Naive B cell (primary cell): Measurements from ENCODE around the gene NFKB2. TPM values are rescaled to one million over a fixed set of nuclear protein-coding genes. Genes with fewer than 3 reads are reported as not detected.

Experiments
- ATAC-seq, 2 donors: fragments of 150-1000 bp; cut with Tn5 transposase; 2 replicates each; pipeline ENCODE4 v1.10.0; 2021; ENCODE audit warnings: low read depth in 2 of 2, mild to moderate bottlenecking in 2 of 2, moderate library complexity in 2 of 2
- DNase-seq: peaks from one replicate; pipeline ENCODE4 v3.0.0; 2022
- H3K27ac Mint-ChIP-seq, 6 donors: one replicate each; pipeline ENCODE4 v1.8.0; 2020 to 2022; ENCODE audit warnings: mild to moderate bottlenecking in 6 of 6, mixed read lengths in 6 of 6, moderate library complexity in 5 of 6, inconsistent platforms in 2 of 6
- H3K27me3 Mint-ChIP-seq, 3 donors: one replicate each; pipeline ENCODE4 v1.8.0; 2021 to 2022; ENCODE audit warnings: mixed read lengths in 3 of 3, mild to moderate bottlenecking in 1 of 3
- H3K36me3 Mint-ChIP-seq, 2 donors: one replicate each; pipeline ENCODE4 v1.8.0; 2020 to 2022; ENCODE audit warnings: mixed read lengths in 2 of 2, inconsistent platforms in 1 of 2, mild to moderate bottlenecking in 1 of 2
- H3K4me1 Mint-ChIP-seq, 3 donors: one replicate each; pipeline ENCODE4 v1.8.0; 2020 to 2022; ENCODE audit warnings: mixed read lengths in 3 of 3, inconsistent platforms in 1 of 3, mild to moderate bottlenecking in 1 of 3, moderate library complexity in 1 of 3
- H3K4me3 Mint-ChIP-seq, 8 donors: one replicate each; pipeline ENCODE4 v1.8.0; 2020 to 2022; ENCODE audit warnings: mild to moderate bottlenecking in 8 of 8, mixed read lengths in 8 of 8, moderate library complexity in 8 of 8, inconsistent platforms in 2 of 8
- H3K9me3 Mint-ChIP-seq, 7 donors: one replicate each; pipeline ENCODE4 v1.8.0; 2020 to 2022; ENCODE audit warnings: mixed read lengths in 7 of 7, mild to moderate bottlenecking in 5 of 7, inconsistent platforms in 2 of 7, moderate library complexity in 1 of 7
- polyA plus RNA-seq, 6 donors: library from polyadenylated mRNA; unstranded; fragments of 300-500 nt; fragmentation: Illumina TruSeq; gene quantifications; one replicate each; pipeline ENCODE4 v1.2.3, GENCODE V29; 2021; ENCODE audit warnings: low read depth in 6 of 6

NFKB2 gene
- polyA plus RNA-seq, 6 donors from 2014 or later, result 24.2 to 49.4 (median 34.7) TPM

DNA sequence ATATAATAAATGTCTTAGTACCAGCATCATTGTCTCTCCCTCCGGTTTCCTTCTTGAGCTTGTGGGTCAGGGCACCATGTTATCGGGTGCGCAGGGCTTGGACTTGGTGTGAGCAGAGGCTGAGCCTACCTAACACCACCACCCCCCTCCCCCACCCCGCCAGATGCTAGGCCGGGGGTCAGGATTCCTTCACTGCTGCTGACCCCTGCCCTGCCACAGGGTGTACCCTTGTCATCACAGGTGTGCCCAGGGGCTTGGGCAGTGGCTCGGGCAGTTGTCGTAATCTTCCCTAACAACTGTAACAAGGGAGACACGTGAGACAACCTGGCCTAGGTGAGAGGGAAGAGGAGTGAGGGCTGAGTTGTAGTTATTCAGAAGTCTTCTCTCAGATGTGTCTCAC, 12.6 kb upstream of the NFKB2 start:
- Mint-ChIP-seq H3K27ac (peak overlapping the region in 1 of 6 donors; percentile 80), H3K4me1 (peaks cover 10 to 16% (median 13%) of the 10 kb centered on the region in 3 donors), H3K9me3 (no peaks in the 10 kb centered on the region), H3K27me3 (no peaks in the 10 kb centered on the region), H3K4me3 (no peak overlapping the region), H3K36me3 (peaks cover 4 to 14% of the 10 kb centered on the region in 2 donors)
- DNase-seq (no peak), ATAC-seq (no peak)

DNA sequence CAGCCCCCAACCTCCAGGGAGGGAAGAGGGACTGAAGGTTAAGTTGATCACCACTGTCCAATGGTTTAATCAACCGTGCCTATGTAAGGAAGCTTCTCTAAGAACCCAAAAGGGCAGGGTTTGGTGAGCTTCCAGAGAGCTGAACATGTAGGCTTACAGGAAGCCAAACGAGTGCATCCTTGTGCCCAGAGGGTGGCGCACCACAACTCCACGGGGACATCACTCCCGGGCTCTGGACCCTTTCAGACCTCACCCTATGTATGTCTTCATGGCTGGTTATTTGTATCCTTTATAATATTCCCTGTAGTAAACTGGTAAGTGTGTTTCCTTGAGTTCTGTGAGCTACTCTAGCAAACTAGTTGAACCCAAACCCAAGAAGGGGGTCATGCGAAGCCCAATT, 11.5 kb upstream of the NFKB2 start:
- no peaks in the 10 kb centered on the region for H3K9me3 Mint-ChIP-seq
- no peak for ATAC-seq
- DNase-seq, result no peak
- H3K4me3 Mint-ChIP-seq, result peak overlapping the region in 1 of 8 donors; percentile 1
- peaks cover 10 to 16% (median 13%) of the 10 kb centered on the region in 3 donors for H3K4me1 Mint-ChIP-seq
- H3K36me3 Mint-ChIP-seq, result peaks cover 4 to 12% of the 10 kb centered on the region in 2 donors
- H3K27me3 Mint-ChIP-seq, result no peaks in the 10 kb centered on the region
- H3K27ac Mint-ChIP-seq, result peak overlapping the region in 3 of 6 donors; percentile 36 to 79 (median 59)

DNA sequence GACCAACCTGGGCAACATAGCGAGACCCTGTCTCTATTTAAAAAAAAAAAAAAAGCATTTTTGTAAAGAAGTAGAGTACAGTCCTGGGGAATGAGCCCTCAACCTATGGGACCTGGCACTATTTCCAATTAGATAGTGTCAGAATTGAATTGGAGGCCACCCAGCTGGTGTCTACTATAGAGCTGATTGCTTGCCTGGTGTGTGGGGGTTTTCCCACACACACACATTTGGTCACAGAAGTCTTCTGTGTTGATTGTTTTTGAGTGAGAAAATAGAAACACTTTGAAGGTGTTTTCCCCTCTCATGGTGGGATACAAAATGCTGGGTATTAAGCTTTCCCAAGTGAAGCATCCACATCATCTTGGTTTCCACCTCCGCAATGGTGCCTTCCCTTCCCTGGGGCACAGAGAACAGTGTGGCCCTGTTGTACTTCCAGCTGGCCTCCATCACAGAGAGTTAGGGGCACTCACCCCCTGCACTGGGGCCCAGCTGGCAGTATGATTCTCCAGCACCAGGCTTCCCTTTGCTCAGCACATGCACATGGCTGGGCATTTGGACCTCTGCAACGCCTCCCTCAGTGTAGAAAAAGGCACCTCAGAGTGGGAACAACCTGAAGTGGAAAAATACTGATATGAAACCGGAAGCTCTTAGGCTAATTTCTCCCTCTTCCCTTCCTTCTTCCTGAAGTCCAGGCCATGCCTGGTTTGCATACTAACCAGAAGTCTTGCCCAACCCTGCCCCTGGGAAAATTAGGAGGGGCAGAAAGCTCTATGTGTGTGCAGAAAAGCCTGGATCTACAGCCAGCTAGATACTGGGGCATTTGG, 10.7 kb upstream of the NFKB2 start:
- Mint-ChIP-seq H3K4me1 (peaks cover 10 to 17% (median 13%) of the 10 kb centered on the region in 3 donors), H3K36me3 (peaks cover under 1 to 4% of the 10 kb centered on the region in 2 donors), H3K27ac (peak overlapping the region in 2 of 6 donors; percentile 72 to 76), H3K27me3 (peaks cover 0 to 2% (median 1%) of the 10 kb centered on the region in 3 donors), H3K9me3 (no peaks in the 10 kb centered on the region), H3K4me3 (peak overlapping the region in 1 of 8 donors; percentile 5)
- peak; percentile 55 to 62 for ATAC-seq
- no peak for DNase-seq

DNA sequence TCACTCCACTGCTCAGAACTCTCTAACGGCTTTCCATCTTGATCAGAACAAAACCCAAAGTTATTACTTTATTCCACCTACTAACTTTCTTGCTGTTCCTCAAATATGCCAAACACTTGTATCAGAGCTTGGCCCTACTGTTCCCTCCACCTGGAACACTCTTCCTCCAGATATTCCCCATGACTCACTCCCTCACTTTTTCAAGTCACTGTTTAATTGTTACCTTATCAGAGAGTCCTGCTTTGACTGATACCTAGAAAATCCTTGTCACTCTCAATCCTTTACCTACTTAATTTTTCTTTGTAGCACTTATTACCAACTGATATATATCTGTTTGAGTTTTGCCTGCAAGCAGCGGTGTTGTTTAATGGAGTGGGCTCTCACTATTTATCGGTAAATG, 5.6 kb upstream of the NFKB2 start:
- Mint-ChIP-seq H3K9me3 (no peaks in the 10 kb centered on the region), H3K4me1 (peaks cover 10 to 30% (median 15%) of the 10 kb centered on the region in 3 donors), H3K36me3 (no peaks in the 10 kb centered on the region), H3K27ac (peak overlapping the region in 2 of 6 donors; percentile 29 to 64), H3K4me3 (no peak overlapping the region), H3K27me3 (peaks cover 0 to 5% (median 4%) of the 10 kb centered on the region in 3 donors)
- DNase-seq (no peak), ATAC-seq (no peak)

DNA sequence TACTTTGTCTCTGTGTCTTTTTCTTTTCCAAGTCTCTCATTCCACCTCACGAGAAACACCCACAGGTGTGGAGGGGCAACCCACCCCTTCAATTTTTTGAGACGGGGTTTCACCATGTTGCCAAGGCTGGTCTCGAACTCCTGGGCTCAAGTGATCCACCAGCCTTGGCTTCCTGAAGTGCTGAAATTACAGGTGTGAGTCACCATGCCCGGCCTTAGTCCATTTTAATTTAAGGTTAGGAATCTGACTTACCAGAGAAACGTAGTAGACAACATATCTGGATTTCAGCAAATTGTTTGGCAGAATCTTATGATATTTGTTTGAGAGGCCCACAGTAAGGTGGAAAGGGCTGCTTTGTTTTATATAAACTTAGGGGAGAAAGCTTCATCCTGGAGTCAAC, 3.2 kb upstream of the NFKB2 start:
- Mint-ChIP-seq H3K9me3 (no peaks in the 10 kb centered on the region), H3K27me3 (peaks cover 0 to 5% (median 4%) of the 10 kb centered on the region in 3 donors), H3K4me1 (peaks cover 19 to 36% (median 28%) of the 10 kb centered on the region in 3 donors), H3K4me3 (peak overlapping the region in 4 of 8 donors; percentile 6 to 99 (median 96)), H3K36me3 (no peaks in the 10 kb centered on the region), H3K27ac (peak overlapping the region in 3 of 6 donors; percentile 89 to 100 (median 100))
- DNase-seq, result no peak
- no peak for ATAC-seq

DNA sequence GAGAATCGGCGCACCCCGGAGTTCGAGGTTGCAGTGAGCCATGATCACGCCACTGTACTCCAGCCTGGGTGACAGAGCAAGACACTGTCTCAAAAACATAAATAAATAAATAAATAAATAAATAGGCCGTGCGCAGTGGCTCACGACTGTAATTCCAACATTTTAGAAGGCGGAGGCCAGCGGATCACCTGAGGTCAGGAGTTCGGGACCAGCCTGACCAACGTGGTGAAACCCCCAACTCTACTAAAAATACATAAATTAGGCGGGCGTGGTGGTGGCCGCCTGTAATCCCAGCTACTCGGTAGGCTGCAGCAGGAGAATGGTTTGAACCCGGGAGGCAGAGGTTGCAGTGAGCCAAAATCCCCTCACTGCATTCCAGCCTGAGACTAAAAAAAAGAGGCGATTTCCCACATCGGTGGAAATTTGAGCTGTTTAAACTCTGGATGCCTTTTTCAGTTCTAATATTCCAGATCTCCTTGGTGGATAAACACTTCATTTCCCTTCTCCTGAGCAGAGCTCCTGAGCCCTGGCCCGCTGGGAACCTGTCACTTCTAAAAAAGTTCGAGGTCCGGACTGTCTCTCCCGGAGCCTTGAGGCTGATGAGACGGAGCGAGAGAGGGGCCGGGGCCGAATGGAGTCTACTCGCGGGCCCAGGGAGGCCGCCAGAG, 2.0 kb upstream of the NFKB2 start:
- peaks cover 0 to 5% (median 4%) of the 10 kb centered on the region in 3 donors for H3K27me3 Mint-ChIP-seq

DNA sequence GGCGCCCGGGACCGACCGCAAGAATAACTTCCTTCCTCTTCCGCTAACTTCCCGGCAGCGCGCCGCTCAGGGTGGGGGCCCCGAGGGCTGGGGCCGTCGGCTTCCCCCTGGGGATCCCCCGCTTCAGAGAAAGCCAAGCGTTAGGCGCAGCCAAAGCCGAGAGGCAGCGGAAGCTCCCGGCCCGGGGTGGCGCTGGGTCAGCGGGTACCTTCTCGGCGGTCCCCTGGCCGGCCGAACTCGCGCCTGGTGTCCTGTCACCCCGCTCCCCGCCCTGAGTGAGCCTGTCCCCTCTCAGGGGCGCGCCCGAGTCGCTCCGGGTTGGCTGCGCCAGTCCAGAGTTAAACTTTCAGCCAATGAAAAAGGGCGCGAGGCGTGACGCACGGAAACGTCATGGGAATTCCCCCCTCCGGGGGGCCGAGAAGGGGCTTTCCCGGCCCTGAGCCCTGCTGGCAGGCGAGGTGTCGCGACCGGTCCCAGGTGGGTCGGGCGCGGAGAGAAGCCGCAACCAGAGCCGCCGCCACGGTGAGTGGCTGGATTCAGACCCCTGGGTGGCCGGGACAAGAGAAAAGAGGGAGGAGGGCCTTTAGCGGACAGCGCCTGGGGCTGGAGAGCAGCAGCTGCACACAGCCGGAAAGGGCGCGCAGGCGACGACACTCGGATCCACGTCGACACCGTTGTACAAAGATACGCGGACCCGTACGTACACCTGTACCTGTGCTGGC, 1.3 kb upstream of the NFKB2 start:
- Mint-ChIP-seq H3K27me3 (peaks cover 0 to 5% (median 4%) of the 10 kb centered on the region in 3 donors), H3K9me3 (no peaks in the 10 kb centered on the region), H3K4me3 (peak overlapping the region; percentile 92 to 99 (median 98)), H3K4me1 (peaks cover 28 to 50% (median 45%) of the 10 kb centered on the region in 3 donors), H3K36me3 (peaks cover 0 to 8% of the 10 kb centered on the region in 2 donors), H3K27ac (peak overlapping the region; percentile 100)
- peak; percentile 100 for DNase-seq
- peak; percentile 71 to 74 for ATAC-seq

More for the DNA sequence above, 2.0 kb upstream of the NFKB2 start:
- Mint-ChIP-seq H3K4me1 (peaks cover 24 to 45% (median 40%) of the 10 kb centered on the region in 3 donors), H3K27ac (peak overlapping the region; percentile 100), H3K36me3 (peaks cover 0 to 7% of the 10 kb centered on the region in 2 donors), H3K9me3 (no peaks in the 10 kb centered on the region), H3K4me3 (peak overlapping the region; percentile 92 to 99 (median 98))
- ATAC-seq (no peak), DNase-seq (no peak)

DNA sequence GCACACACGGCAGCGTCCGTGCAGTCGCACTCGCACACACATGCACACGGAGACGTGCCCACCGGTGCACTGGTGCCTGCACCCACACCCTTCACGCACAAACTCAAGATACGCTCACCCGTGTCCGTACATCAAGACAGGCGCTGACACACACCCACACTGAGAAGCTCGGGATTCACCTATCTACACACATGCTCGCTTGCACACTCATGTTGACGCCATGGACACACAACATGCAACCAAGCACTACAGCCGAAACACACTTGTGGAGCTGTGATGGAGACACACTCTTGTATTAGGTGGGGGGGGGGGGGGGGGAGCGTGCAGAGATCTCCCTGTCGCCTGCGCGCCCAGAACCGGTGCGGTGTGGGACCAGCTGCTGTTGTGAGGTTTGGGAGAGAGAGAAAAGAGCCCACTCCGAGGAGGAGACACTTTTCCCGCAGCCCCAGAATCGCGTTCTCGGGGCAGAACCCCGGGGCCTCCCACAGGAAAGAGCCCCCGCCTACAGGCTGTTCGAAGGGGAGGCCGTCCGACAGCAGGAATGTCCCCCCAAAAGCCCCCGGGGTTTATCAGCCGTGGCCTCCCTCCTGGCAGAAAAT, 605 bp upstream of the NFKB2 start:
- Mint-ChIP-seq H3K36me3 (peaks cover 0 to 8% of the 10 kb centered on the region in 2 donors), H3K27ac (peak overlapping the region; percentile 100), H3K4me3 (peak overlapping the region; percentile 92 to 99 (median 98)), H3K27me3 (peaks cover 0 to 2% (median 2%) of the 10 kb centered on the region in 3 donors), H3K4me1 (peaks cover 34 to 54% (median 50%) of the 10 kb centered on the region in 3 donors), H3K9me3 (no peaks in the 10 kb centered on the region)
- DNase-seq (no peak), ATAC-seq (peak; percentile 22 to 23)

DNA sequence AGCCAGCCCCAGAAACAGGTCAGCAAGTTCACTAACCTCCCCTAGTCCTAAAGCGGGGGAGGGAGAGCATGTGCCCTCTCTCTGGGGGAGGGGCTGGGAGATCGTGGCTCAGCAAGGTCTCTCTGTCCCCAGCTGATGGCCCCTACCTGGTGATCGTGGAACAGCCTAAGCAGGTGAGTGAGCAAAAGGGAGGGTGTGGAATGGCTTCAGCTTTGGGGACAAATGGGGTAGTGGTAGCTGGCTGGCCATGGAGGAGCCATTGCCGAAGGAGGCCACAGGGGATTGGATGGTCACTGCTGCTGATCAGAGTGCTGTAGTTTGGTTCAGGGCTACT, 779 bp downstream of the NFKB2 start:
- H3K4me1 Mint-ChIP-seq, result peaks cover 38 to 59% (median 57%) of the 10 kb centered on the region in 3 donors
- peaks cover 0 to 8% of the 10 kb centered on the region in 2 donors for H3K36me3 Mint-ChIP-seq

DNA sequence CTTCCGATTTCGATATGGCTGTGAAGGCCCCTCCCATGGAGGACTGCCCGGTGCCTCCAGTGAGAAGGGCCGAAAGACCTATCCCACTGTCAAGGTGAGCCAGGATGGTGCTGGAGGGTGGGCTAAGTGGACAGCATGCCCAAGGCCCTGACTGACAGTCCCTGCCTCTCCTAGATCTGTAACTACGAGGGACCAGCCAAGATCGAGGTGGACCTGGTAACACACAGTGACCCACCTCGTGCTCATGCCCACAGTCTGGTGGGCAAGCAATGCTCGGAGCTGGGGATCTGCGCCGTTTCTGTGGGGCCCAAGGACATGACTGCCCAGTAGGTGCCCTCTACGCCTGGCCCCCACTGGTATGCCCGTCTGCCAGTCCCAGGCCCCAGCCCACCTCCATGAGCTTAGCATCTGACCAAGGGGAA, 1.2 kb downstream of the NFKB2 start:
- peaks cover 38 to 61% (median 60%) of the 10 kb centered on the region in 3 donors for H3K4me1 Mint-ChIP-seq
- peaks cover 0 to 8% of the 10 kb centered on the region in 2 donors for H3K36me3 Mint-ChIP-seq
- H3K27me3 Mint-ChIP-seq, result no peaks in the 10 kb centered on the region

More for the DNA sequence above, 779 bp downstream of the NFKB2 start:
- no peak for ATAC-seq
- no peak for DNase-seq
- H3K9me3 Mint-ChIP-seq, result no peaks in the 10 kb centered on the region
- H3K27ac Mint-ChIP-seq, result peak overlapping the region; percentile 100
- no peaks in the 10 kb centered on the region for H3K27me3 Mint-ChIP-seq
- peak overlapping the region; percentile 92 to 99 (median 98) for H3K4me3 Mint-ChIP-seq

DNA sequence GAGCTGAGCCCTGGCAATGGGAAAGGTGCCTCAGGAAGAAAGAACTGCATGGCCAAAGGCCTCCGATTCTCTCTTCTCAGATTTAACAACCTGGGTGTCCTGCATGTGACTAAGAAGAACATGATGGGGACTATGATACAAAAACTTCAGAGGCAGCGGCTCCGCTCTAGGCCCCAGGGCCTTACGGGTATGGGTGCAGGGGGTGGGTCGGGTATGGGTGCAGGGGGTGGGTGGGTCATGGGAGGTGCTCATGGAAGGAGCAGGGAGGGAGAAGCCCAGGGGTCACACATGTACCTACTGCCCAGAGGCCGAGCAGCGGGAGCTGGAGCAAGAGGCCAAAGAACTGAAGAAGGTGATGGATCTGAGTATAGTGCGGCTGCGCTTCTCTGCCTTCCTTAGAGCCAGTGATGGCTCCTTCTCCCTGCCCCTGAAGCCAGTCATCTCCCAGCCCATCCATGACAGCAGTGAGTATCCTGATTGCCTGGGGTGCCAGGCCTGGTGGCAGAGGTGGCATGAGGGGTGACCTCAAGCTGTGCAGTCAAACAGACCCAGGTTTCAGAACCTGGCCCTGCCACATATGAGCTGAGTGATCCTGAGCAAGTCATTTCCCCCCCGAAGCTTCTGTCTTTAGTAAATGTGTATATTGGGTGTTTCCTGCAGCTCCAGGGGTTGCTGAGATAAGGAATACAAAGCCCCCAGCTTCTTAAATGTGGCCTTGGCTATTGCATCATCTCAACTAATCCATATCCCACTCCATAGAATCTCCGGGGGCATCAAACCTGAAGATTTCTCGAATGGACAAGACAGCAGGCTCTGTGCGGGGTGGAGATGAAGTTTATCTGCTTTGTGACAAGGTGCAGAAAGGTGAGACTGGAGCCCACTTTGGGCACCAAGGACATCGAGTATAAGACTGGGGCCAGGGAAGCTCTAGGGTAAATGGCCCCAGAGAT, 2.0 kb downstream of the NFKB2 start:
- peaks cover 38 to 61% (median 60%) of the 10 kb centered on the region in 3 donors for H3K4me1 Mint-ChIP-seq
- no peak for DNase-seq

More for the DNA sequence above, 1.2 kb downstream of the NFKB2 start:
- Mint-ChIP-seq H3K4me3 (peak overlapping the region; percentile 59 to 99 (median 98)), H3K27ac (peak overlapping the region; percentile 100), H3K9me3 (no peaks in the 10 kb centered on the region)
- ATAC-seq, result no peak
- DNase-seq, result no peak

More for the DNA sequence above, 2.0 kb downstream of the NFKB2 start:
- Mint-ChIP-seq H3K27me3 (no peaks in the 10 kb centered on the region), H3K9me3 (no peaks in the 10 kb centered on the region), H3K36me3 (peaks cover 0 to 8% of the 10 kb centered on the region in 2 donors), H3K27ac (peak overlapping the region; percentile 92 to 100 (median 100)), H3K4me3 (peak overlapping the region; percentile 59 to 99 (median 98))
- no peak for ATAC-seq
